A549 (cell line): ENCODE results near the gene TNPO2. TPM values are rescaled to one million over a fixed set of nuclear protein-coding genes. Genes with fewer than 3 reads are reported as not detected.

Experiments
- ATAC-seq, 2 experiments: fragments of 200-7000 bp in 1 of 2; fragments of >200 bp in 1 of 2; cut with Nextera tagmentation in 1 of 2; cut with Tn5 transposase in 1 of 2; 3 replicates each; pipeline versions ENCODE4 v1.8.0 to v1.9.1; 2018 to 2020; ENCODE audit warnings: mild to moderate bottlenecking in 1 of 2, moderate library complexity in 1 of 2
- CTCF ChIA-PET: fragments of 300-600 bp; sonication (Branson Sonifier 250); formaldehyde crosslinking; extraction: SDS; loops from one replicate; lab custom pipeline; 2021; ENCODE audit warnings: antibody characterized with exemption, inconsistent platforms; lab: Yijun Ruan, JAX
- POLR2A ChIA-PET: fragments of 350-600 bp; formaldehyde crosslinking; extraction: SDS; loops from one replicate; lab custom pipeline; 2021; ENCODE audit warnings: antibody characterized with exemption, inconsistent platforms; lab: Yijun Ruan, JAX
- DNase-seq, 2 experiments: peaks; one replicate each; pipeline versions ENCODE4 v3.0.0 to v3.0.0-alpha.2; 2011 to 2016; ENCODE audit warnings: low read depth in 1 of 2, low spot score in 1 of 2
- FAIRE-seq: peaks from 2 replicates; lab custom pipeline; 2011; peaks lifted over from hg19 to GRCh38; lab: Jason Lieb, UNC
- H3K27ac ChIP-seq, 2 experiments: fragments of >200 bp; sonication (Bioruptor Twin); formaldehyde crosslinking; 3 replicates each; pipeline ENCODE4 v1.5.1; 2016 to 2017
- H3K4me1 ChIP-seq: fragments of >200 bp; sonication (Bioruptor Twin); formaldehyde crosslinking; 3 replicates; pipeline ENCODE4 v1.6.1; 2016
- H3K4me2 ChIP-seq: fragments of >200 bp; sonication (Bioruptor Twin); formaldehyde crosslinking; 3 replicates; pipeline ENCODE4 v1.6.1; 2016
- H3K4me3 ChIP-seq: fragments of >200 bp; sonication (Bioruptor Twin); formaldehyde crosslinking; 3 replicates; pipeline ENCODE4 v1.5.1; 2016
- H3K9me3 ChIP-seq: fragments of >200 bp; sonication (Bioruptor Twin); formaldehyde crosslinking; 3 replicates; pipeline ENCODE4 v1.6.1; 2016
- BCL3 ChIP-seq: fragments of >200 bp; sonication (Bioruptor Twin); formaldehyde crosslinking; IDR thresholded peaks from 3 replicates; pipeline ENCODE4 v1.6.1; 2016
- CTCF ChIP-seq: fragments of >200 bp; sonication (Bioruptor Twin); formaldehyde crosslinking; IDR thresholded peaks from 3 replicates; pipeline ENCODE4 v1.5.1; 2016
- EHF ChIP-seq: fragments of 250-450 bp; sonication (Bioruptor Pico); IDR thresholded peaks from 2 replicates; pipeline ENCODE4 v1.5.0; 2020; ENCODE audit warnings: mild to moderate bottlenecking
- EP300 ChIP-seq, 2 experiments: fragments of >200 bp; sonication (Bioruptor Twin); formaldehyde crosslinking; IDR thresholded peaks; 2 replicates in 1 of 2; 3 replicates in 1 of 2; pipeline ENCODE4 v1.6.1; 2016 to 2017
- FOSL2 ChIP-seq, 2 experiments: fragments of 450-650 bp in 1 of 2; fragments of >200 bp in 1 of 2; sonication (Bioruptor Twin) in 1 of 2; formaldehyde crosslinking; IDR thresholded peaks; 2 replicates each; pipeline versions ENCODE4 v1.5.0 to v1.6.1; 2016 to 2020; ENCODE audit warnings: mild to moderate bottlenecking in 1 of 2, moderate library complexity in 1 of 2
- HDAC2 ChIP-seq: fragments of 200-600 bp; sonication (generic); IDR thresholded peaks from 2 replicates; pipeline ENCODE4 v1.6.1; 2016
- JUN ChIP-seq, 2 experiments: fragments of >200 bp; sonication (Bioruptor Twin); formaldehyde crosslinking; IDR thresholded peaks; 2 replicates in 1 of 2; 3 replicates in 1 of 2; pipeline ENCODE4 v1.6.1; 2016 to 2017
- JUNB ChIP-seq: fragments of >200 bp; sonication (Bioruptor Twin); formaldehyde crosslinking; IDR thresholded peaks from 2 replicates; pipeline ENCODE4 v1.6.1; 2016
- MAX ChIP-seq: IDR thresholded peaks from 2 replicates; pipeline ENCODE4 v1.6.1; 2012
- MAZ ChIP-seq: fragments of 150-350 bp; IDR thresholded peaks from 2 replicates; pipeline ENCODE4 v1.6.1; 2014; ENCODE audit warnings: antibody characterized with exemption, low read depth, low read length, borderline replicate concordance
- MYC ChIP-seq: IDR thresholded peaks from 2 replicates; pipeline ENCODE4 v1.6.1; 2012; ENCODE audit warnings: mild to moderate bottlenecking, inconsistent platforms, low read length, improper control_type of control experiment, borderline replicate concordance
- NPAS2 ChIP-seq: fragments of 250-450 bp; sonication (Bioruptor Pico); IDR thresholded peaks from 2 replicates; pipeline ENCODE4 v1.8.0; 2022; ENCODE audit warnings: mild to moderate bottlenecking, moderate library complexity, borderline replicate concordance
- RAD21 ChIP-seq, 2 experiments: fragments of >200 bp in 1 of 2; sonication (Bioruptor Twin) in 1 of 2; formaldehyde crosslinking in 1 of 2; IDR thresholded peaks in 1 of 2; conservative IDR thresholded peaks in 1 of 2; 2 replicates in 1 of 2; 3 replicates in 1 of 2; pipeline ENCODE4 v1.6.1; 2012 to 2018; ENCODE audit warnings: inconsistent platforms in 1 of 2
- RARB ChIP-seq: fragments of 250-450 bp; sonication (Bioruptor Pico); IDR thresholded peaks from 2 replicates; pipeline ENCODE4 v1.8.0; 2021; ENCODE audit warnings: mild to moderate bottlenecking, moderate library complexity
- RFX5 ChIP-seq: fragments of 450-650 bp; IDR thresholded peaks from 2 replicates; pipeline ENCODE4 v1.7.1; 2014; ENCODE audit warnings: antibody characterized with exemption, mild to moderate bottlenecking, moderate library complexity
- SMC3 ChIP-seq: fragments of >200 bp; sonication (Bioruptor Twin); formaldehyde crosslinking; IDR thresholded peaks from 3 replicates; pipeline ENCODE4 v1.6.1; 2018; ENCODE audit warnings: inconsistent platforms
- USF2 ChIP-seq: fragments of 450-650 bp; IDR thresholded peaks from 2 replicates; pipeline ENCODE4 v1.6.1; 2014; ENCODE audit warnings: antibody characterized with exemption
- ZC3H11A ChIP-seq: fragments of 450-650 bp; IDR thresholded peaks from 2 replicates; pipeline ENCODE4 v1.6.1; 2014; ENCODE audit warnings: antibody characterized with exemption, mild to moderate bottlenecking
- WGBS: methylation state at CpG from one replicate; pipeline ENCODE4 v1.1.6; 2017; ENCODE audit errors: missing lambda C conversion rate; 5-methylcytosine and 5-hydroxymethylcytosine counted together
- polyA plus RNA-seq, 4 experiments: library from polyadenylated mRNA; depleted of rRNA in 3 of 4; stranded (reverse); fragments of >200 nt; fragmentation: RNase III in 1 of 4; extraction: RNeasy Plus Mini Kit Qiagen cat#74134 plus additional on column Dnase treatment in 1 of 4; gene quantifications; 2 replicates in 3 of 4; 3 replicates in 1 of 4; pipeline ENCODE4 v1.2.3, GENCODE V29; 2011 to 2017

The TNPO2 gene
- polyA plus RNA-seq, 2 of the 4 experiments (the other 2 are of a cell fraction): 33.7 to 41.0 TPM

GRCh38 chr19:12759686-12760085, 36.0 kb upstream of the TNPO2 start:
- 93% methylated on average over 6 of the region's 6 CpGs for WGBS
- DNase-seq: no peak
- no peak for ATAC-seq
- FAIRE-seq: no peak
- ChIA-PET POLR2A (no interaction called here), CTCF (interaction anchor here (0.9 to 38.2 kb wide), 13 partner anchors 9 to 131 kb away, joined by 3 to 901 read pairs (median 6); partner anchors contain the start of genes BEST2, GCDH, GET3 and HOOK2)
- Histone ChIP-seq H3K9me3 (no peaks in the 10 kb centered on the region), H3K4me3 (no peak overlapping the region), H3K27ac (no peak overlapping the region), H3K4me1 (0 out of 3 replicates have a peak, but pooled peaks cover 3% of the 10 kb centered on the region), H3K4me2 (no peak overlapping the region)
- TF ChIP-seq NPAS2 (CRISPR knock-in tag) (no peak), FOSL2 (IDR thresholded peaks at IDR 0.05) (no peak), FOSL2 (CRISPR knock-in tag; IDR thresholded peaks at IDR 0.05) (no peak), EHF (CRISPR knock-in tag) (no peak), USF2 (no peak), BCL3 (no peak), HDAC2 (no peak), MAZ (no peak), RARB (CRISPR knock-in tag) (no peak), RFX5 (no peak), MYC (no peak), ZC3H11A (no peak), JUNB (no peak)

GRCh38 chr19:12757544-12758274, 34.0 kb upstream of the TNPO2 start:
- TF ChIP-seq SMC3: peak; percentile 52
- peak; percentile 58; the same call in 1 of the 2 replicates for TF ChIP-seq MAX
- TF ChIP-seq CTCF: peak; percentile 79
- TF ChIP-seq NPAS2 (CRISPR knock-in tag): no peak
- TF ChIP-seq JUN (IDR thresholded peaks at IDR 0.05): peak in 1 of 2 experiments; percentile 44; a peak in 1 of 5 replicates
- TF ChIP-seq EP300 (IDR thresholded peaks at IDR 0.05): no peak
- peak; percentile 28 to 40; a peak in 4 of 5 replicates for TF ChIP-seq RAD21 (conservative IDR thresholded peaks at IDR 0.05 in 1 of 2, IDR thresholded peaks at IDR 0.05 in 1 of 2)
- peak overlapping the region; percentile 60 to 83 for H3K27ac ChIP-seq
- CTCF ChIA-PET: interaction anchor here (0.6 to 38.2 kb wide), 23 partner anchors 9 to 170 kb away, joined by 3 to 901 read pairs (median 4); partner anchors contain the start of genes BEST2, FBXW9, GET3 and HOOK2

More at GRCh38 chr19:12757544-12758274, 34.0 kb upstream of the TNPO2 start:
- FAIRE-seq (no peak), ATAC-seq (peak; percentile 89 to 94), DNase-seq (peak; percentile 50 to 79)
- POLR2A ChIA-PET: interaction anchor here (0.6 to 0.8 kb wide), 2 partner anchors 10 to 16 kb away, joined by 3 to 4 read pairs; no protein-coding TSS in a partner anchor
- Histone ChIP-seq H3K4me2 (peak overlapping the region; percentile 92), H3K4me1 (0 out of 3 replicates have a peak, but pooled peaks cover 3% of the 10 kb centered on the region), H3K9me3 (no peaks in the 10 kb centered on the region), H3K4me3 (peak overlapping the region; percentile 36)
- 27% methylated on average over 21 of the region's 60 CpGs for WGBS
